Tibial nerve (tissue), 4 donors: ENCODE measurements around the gene TRIP13.

ENCODE experiments used
- CTCF ChIP-seq, 5 experiments: fragments of 200-600 bp in 3 of 5; fragments of 450-650 bp in 2 of 5; sonication (generic) in 3 of 5; IDR thresholded peaks; one replicate each; pipeline ENCODE4 v1.5.1; 2016 to 2019; ENCODE audit warnings: antibody characterized with exemption in 5 of 5, mild to moderate bottlenecking in 3 of 5, moderate library complexity in 2 of 5
- EP300 ChIP-seq, 2 donors: sonication (generic); formaldehyde crosslinking; IDR thresholded peaks; one replicate each; pipeline ENCODE4 v1.6.1; 2017; ENCODE audit warnings: antibody characterized with exemption in 2 of 2, mild to moderate bottlenecking in 1 of 2
- POLR2A ChIP-seq, 2 donors: fragments of 450-650 bp; IDR thresholded peaks; one replicate each; pipeline ENCODE4 v1.6.1; 2017; ENCODE audit warnings: antibody characterized with exemption in 2 of 2, mild to moderate bottlenecking in 2 of 2, moderate library complexity in 2 of 2

GRCh38 chr5:907366-907910 lies 14.8 kb downstream of the TRIP13 start:
- no peak for TF ChIP-seq CTCF (IDR thresholded peaks at IDR 0.05)
- TF ChIP-seq EP300 (IDR thresholded peaks at IDR 0.05) = no peak
- no peak for TF ChIP-seq POLR2A (IDR thresholded peaks at IDR 0.05)
